ENCODE results near the gene MPP1. TPM values are rescaled to one million over a fixed set of nuclear protein-coding genes. Genes with fewer than 3 reads are reported as not detected.

Gene MPP1
- total RNA-seq, 2 experiments from 2014 or later: 22.5 to 24.9 TPM

DNA sequence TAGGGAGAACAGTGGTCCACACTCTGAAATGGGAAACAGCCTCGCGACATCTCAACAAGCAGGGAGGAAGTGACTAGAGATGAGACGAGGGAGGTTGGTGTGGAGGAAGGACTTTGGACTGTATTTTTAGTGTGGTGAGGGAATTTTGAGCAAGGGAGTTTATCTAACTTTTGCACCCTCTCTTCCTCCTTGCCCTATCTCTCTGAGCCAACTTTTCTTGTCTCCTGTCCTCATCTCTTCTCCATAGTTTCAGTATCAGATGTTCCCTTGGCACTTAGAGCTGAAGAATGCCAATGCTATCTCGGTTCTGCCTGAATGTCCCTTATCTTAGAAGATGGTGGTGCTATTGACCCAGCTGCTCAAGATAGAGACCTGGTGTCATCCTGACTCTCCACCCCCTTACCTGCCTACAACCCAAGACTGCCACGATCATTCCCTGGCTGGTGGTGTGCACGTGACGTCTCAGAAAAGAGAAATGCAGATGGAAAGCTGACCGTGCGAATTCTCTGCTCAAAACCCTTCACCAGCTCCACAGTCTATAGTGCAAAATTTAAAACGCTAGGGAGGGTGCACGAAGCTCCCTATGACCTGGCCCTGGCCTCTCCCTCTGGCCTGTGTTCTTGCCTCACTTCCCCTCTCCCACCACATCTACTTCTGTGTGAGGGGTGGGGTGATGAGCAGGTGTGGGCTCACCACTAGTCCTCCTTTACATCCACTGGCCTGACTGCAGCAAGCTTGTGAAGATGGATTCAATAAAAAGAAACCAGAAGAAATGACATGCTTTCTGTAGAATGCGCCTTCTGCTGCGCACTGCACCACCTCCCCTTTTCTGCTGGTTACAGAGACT lies 20.9 kb downstream of the MPP1 start:
- CTCF ChIA-PET: interaction anchor here (1.1 kb wide), 1 partner anchor 14 kb away, joined by 3 read pairs; no protein-coding TSS in a partner anchor
- H3K27ac Mint-ChIP-seq: peak overlapping the region; percentile 58

DNA sequence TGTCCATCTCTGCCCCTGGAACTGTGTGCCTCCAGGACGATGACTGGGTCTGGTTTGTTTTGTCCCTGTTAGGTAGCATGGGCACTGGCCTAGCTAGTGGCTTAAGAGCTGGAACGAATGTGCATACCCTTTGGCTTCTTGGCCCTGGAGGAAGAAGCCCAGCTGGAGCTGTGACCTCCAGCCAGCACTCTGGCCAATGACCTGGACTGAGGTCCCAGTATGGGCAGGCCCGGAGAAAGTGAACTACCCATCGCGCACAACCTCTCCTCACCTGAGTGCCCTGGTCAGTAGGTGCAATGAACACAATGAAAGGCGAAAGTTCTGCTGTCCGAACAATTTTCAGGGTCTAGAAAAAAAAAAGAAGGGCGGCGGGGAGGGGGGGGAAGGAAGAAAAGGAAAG lies 24.3 kb downstream of the MPP1 start:
- TF ChIP-seq, protein P1, sequence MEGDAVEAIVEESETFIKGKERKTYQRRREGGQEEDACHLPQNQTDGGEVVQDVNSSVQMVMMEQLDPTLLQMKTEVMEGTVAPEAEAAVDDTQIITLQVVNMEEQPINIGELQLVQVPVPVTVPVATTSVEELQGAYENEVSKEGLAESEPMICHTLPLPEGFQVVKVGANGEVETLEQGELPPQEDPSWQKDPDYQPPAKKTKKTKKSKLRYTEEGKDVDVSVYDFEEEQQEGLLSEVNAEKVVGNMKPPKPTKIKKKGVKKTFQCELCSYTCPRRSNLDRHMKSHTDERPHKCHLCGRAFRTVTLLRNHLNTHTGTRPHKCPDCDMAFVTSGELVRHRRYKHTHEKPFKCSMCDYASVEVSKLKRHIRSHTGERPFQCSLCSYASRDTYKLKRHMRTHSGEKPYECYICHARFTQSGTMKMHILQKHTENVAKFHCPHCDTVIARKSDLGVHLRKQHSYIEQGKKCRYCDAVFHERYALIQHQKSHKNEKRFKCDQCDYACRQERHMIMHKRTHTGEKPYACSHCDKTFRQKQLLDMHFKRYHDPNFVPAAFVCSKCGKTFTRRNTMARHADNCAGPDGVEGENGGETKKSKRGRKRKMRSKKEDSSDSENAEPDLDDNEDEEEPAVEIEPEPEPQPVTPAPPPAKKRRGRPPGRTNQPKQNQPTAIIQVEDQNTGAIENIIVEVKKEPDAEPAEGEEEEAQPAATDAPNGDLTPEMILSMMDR (IDR thresholded peaks at IDR 0.05): no peak
- Mint-ChIP-seq H3K9me3 (no peaks in the 10 kb centered on the region), H3K4me3 (no peak overlapping the region), H3K27me3 (no peaks in the 10 kb centered on the region), H3K4me1 (ENCODE audit: low read depth) (peaks cover 26% of the 10 kb centered on the region), H3K36me3 (ENCODE audit: low read depth) (peaks cover 25% of the 10 kb centered on the region), H3K27ac (no peak overlapping the region)
- ATAC-seq: no peak
- intact Hi-C loops (cut with micrococcal nuclease): no loop called here
- POLR2A ChIA-PET: interaction anchor here (0.8 to 1.5 kb wide), 2 partner anchors 10 to 18 kb away, joined by 3 read pairs; no protein-coding TSS in a partner anchor
- DNase-seq: no peak
- CTCF ChIA-PET: interaction anchor here (0.6 kb wide), 1 partner anchor 49 kb away, joined by 3 read pairs; no protein-coding TSS in a partner anchor

More for the DNA sequence above, 20.9 kb downstream of the MPP1 start:
- intact Hi-C loops (cut with micrococcal nuclease): no loop called here
- peaks cover 20% of the 10 kb centered on the region for H3K4me1 Mint-ChIP-seq (ENCODE audit: low read depth)
- H3K9me3 Mint-ChIP-seq: no peaks in the 10 kb centered on the region
- H3K4me3 Mint-ChIP-seq: peak overlapping the region; percentile 35
- no peaks in the 10 kb centered on the region for H3K27me3 Mint-ChIP-seq
- H3K36me3 Mint-ChIP-seq (ENCODE audit: low read depth): peaks cover 5% of the 10 kb centered on the region
- TF ChIP-seq, protein P1 (IDR thresholded peaks at IDR 0.05): no peak
- ATAC-seq (no peak), DNase-seq (no peak)
- POLR2A ChIA-PET: interaction anchor here (0.7 to 1.4 kb wide), 2 partner anchors 8 to 12 kb away, joined by 3 to 6 read pairs; no protein-coding TSS in a partner anchor

DNA sequence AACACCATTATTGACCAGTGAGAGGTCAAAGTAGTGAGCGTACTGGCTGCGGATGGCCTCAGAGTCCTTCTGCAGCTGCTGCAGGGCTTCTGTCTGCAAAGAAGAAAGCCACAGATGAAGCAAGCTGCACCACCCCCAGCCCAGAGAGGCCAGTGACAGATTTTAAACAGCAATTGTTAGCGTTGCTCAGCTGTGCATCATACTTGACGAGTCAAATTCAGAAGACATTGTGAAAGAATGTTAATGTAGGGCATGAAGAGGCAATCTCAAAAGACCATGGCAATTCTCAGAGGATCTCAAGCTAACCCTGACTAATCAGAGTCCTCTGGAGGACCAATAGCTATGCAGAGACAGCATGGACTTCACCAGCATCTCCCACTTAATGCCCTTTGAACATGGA lies 26.0 kb downstream of the MPP1 start:
- Mint-ChIP-seq H3K27me3 (no peaks in the 10 kb centered on the region), H3K4me1 (ENCODE audit: low read depth) (peaks cover 38% of the 10 kb centered on the region), H3K36me3 (ENCODE audit: low read depth) (peaks cover 33% of the 10 kb centered on the region), H3K9me3 (no peaks in the 10 kb centered on the region), H3K27ac (no peak overlapping the region), H3K4me3 (no peak overlapping the region)
- ATAC-seq (no peak), DNase-seq (no peak)
- TF ChIP-seq, protein P1 (IDR thresholded peaks at IDR 0.05): no peak
- CTCF ChIA-PET: interaction anchor here (1.0 kb wide), 1 partner anchor 31 kb away, joined by 3 read pairs; no protein-coding TSS in a partner anchor
- intact Hi-C loops (cut with micrococcal nuclease): no loop called here
- POLR2A ChIA-PET: interaction anchor here (1.1 to 1.5 kb wide), 2 partner anchors 10 to 12 kb away, joined by 4 to 6 read pairs; no protein-coding TSS in a partner anchor

DNA sequence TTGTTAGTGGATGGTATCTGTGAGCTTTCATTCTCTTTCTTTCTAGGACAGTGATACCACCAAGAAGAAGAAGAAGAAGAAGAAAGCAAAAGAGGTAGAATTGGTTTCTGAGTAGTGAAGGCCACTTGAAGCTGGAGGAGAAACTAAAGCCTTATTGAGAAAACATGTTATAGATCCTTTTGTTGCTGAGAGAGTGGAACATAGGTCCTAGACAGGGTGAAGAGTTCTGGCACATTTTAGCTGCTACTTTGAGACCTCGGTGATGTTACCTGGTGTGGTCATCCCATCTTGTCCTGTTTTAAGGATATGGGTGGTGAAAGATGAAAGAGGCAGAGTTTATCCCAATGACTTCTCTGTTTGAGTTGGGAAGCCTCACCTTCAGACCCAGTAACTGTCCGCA lies 28.5 kb downstream of the MPP1 start:
- POLR2A ChIA-PET: interaction anchor here (0.9 to 1.7 kb wide), 7 partner anchors 8 to 48 kb away, joined by 3 to 7 read pairs (median 4); no protein-coding TSS in a partner anchor
- no peak overlapping the region for H3K4me3 Mint-ChIP-seq
- peaks cover 35% of the 10 kb centered on the region for H3K4me1 Mint-ChIP-seq (ENCODE audit: low read depth)
- TF ChIP-seq, protein P1 (IDR thresholded peaks at IDR 0.05): no peak
- intact Hi-C loops (cut with micrococcal nuclease): no loop called here
- H3K36me3 Mint-ChIP-seq (ENCODE audit: low read depth): peaks cover 47% of the 10 kb centered on the region
- CTCF ChIA-PET: interaction anchor here (2.2 kb wide), 1 partner anchor 64 kb away, joined by 7 read pairs; no protein-coding TSS in a partner anchor
- ATAC-seq (no peak), DNase-seq (no peak)
- no peaks in the 10 kb centered on the region for H3K27me3 Mint-ChIP-seq
- H3K9me3 Mint-ChIP-seq: no peaks in the 10 kb centered on the region
- H3K27ac Mint-ChIP-seq: peak overlapping the region; percentile 49

Measured in activated CD8-positive, alpha-beta T cell treated with anti-CD3 and anti-CD28 coated beads for 36 hours (primary cell).